HepG2 (cell line): ENCODE data around the gene HNRNPL. TPM values are rescaled to one million over a fixed set of nuclear protein-coding genes. Genes with fewer than 3 reads are reported as not detected.

ENCODE experiments used
- AKNA ChIP-seq: sonication (generic); formaldehyde crosslinking; IDR thresholded peaks from 2 replicates; pipeline ENCODE4 v1.4.0; 2020; ENCODE audit warnings: missing genetic modification reagents, borderline replicate concordance
- CENPT ChIP-seq: sonication (generic); formaldehyde crosslinking; IDR thresholded peaks from 2 replicates; pipeline ENCODE4 v1.8.0; 2022; ENCODE audit warnings: low read depth, mild to moderate bottlenecking, moderate library complexity, missing genetic modification reagents
- CREB1 ChIP-seq, 2 experiments: fragments of 450-650 bp in 1 of 2; IDR thresholded peaks; 2 replicates each; pipeline ENCODE4 v1.6.1; 2016 to 2017; ENCODE audit warnings: control low read depth in 1 of 2, mild to moderate bottlenecking in 1 of 2, missing compliant biosample characterization in 1 of 2, missing genetic modification characterization in 1 of 2
- E2F1 ChIP-seq: sonication (generic); formaldehyde crosslinking; IDR thresholded peaks from 2 replicates; pipeline ENCODE4 v1.5.0; 2020; ENCODE audit warnings: missing genetic modification reagents
- FOSL2 ChIP-seq: sonication (generic); formaldehyde crosslinking; IDR thresholded peaks from 2 replicates; pipeline ENCODE4 v1.4.0; 2020; ENCODE audit warnings: missing genetic modification reagents
- GPBP1L1 ChIP-seq: sonication (generic); formaldehyde crosslinking; IDR thresholded peaks from 2 replicates; pipeline ENCODE4 v1.5.0; 2020; ENCODE audit warnings: mild to moderate bottlenecking, missing genetic modification reagents
- MAF1 ChIP-seq: sonication (generic); formaldehyde crosslinking; IDR thresholded peaks from 2 replicates; pipeline ENCODE4 v1.5.0; 2020; ENCODE audit warnings: missing genetic modification reagents, borderline replicate concordance
- RELA ChIP-seq: sonication (generic); formaldehyde crosslinking; IDR thresholded peaks from 2 replicates; pipeline ENCODE4 v1.4.0; 2020; ENCODE audit warnings: missing genetic modification reagents
- REXO4 ChIP-seq: sonication (generic); formaldehyde crosslinking; IDR thresholded peaks from 2 replicates; pipeline ENCODE4 v1.8.0; 2022; ENCODE audit warnings: missing genetic modification reagents, mild to moderate bottlenecking, borderline replicate concordance
- ZBTB8A ChIP-seq: sonication (generic); formaldehyde crosslinking; IDR thresholded peaks from 2 replicates; pipeline ENCODE4 v1.4.0; 2020; ENCODE audit warnings: mild to moderate bottlenecking, low read depth, missing genetic modification reagents, borderline replicate concordance
- ZKSCAN5 ChIP-seq: sonication (generic); formaldehyde crosslinking; IDR thresholded peaks from 2 replicates; pipeline ENCODE4 v1.5.1; 2020; ENCODE audit warnings: mild to moderate bottlenecking, missing genetic modification reagents
- ZNF18 ChIP-seq: sonication (generic); formaldehyde crosslinking; IDR thresholded peaks from 2 replicates; pipeline ENCODE4 v1.8.0; 2022; ENCODE audit warnings: mild to moderate bottlenecking, missing genetic modification reagents; ENCODE audit not compliant: insufficient replicate concordance
- ZNF484 ChIP-seq: sonication (generic); formaldehyde crosslinking; IDR thresholded peaks from 2 replicates; pipeline ENCODE4 v1.5.1; 2020; ENCODE audit warnings: mild to moderate bottlenecking, low read depth, missing genetic modification reagents, borderline replicate concordance
- polyA plus RNA-seq, 8 experiments: library from polyadenylated mRNA; depleted of rRNA in 3 of 8; stranded (reverse) in 7 of 8; unstranded in 1 of 8; fragments of >200 nt; fragmentation: Illumina TruSeq in 4 of 8; extraction: Trizol in 4 of 8; gene quantifications; 2 replicates each; pipeline versions ENCODE4 v1.2.1 to v1.2.3, GENCODE V29; 2011 to 2016; ENCODE audit warnings: low read depth in 4 of 8, missing spikeins in 1 of 8, mixed read lengths in 1 of 8; ENCODE audit not compliant: insufficient read depth in 1 of 8
- total RNA-seq, 5 experiments: library from RNA; depleted of rRNA; stranded (reverse); fragments of >200 nt; fragmentation: Illumina TruSeq; extraction: Trizol; gene quantifications; 2 replicates each; pipeline ENCODE4 v1.2.3, GENCODE V29; 2016; ENCODE audit warnings: low read depth in 1 of 5
- TF ChIP-seq, protein P1 (sequence below): sonication (generic); formaldehyde crosslinking; IDR thresholded peaks from 2 replicates; pipeline ENCODE4 v1.4.0; 2020; ENCODE audit warnings: mild to moderate bottlenecking, missing genetic modification reagents
- TF ChIP-seq, protein P2 (sequence below): sonication (generic); formaldehyde crosslinking; IDR thresholded peaks from 2 replicates; pipeline ENCODE4 v1.4.0; 2020; ENCODE audit warnings: mild to moderate bottlenecking, missing genetic modification reagents

HNRNPL gene
- total and polyA plus RNA-seq, 2 of the 13 experiments (the other 11 are each of a cell fraction or from before 2014, with no cell fraction given) = 156 to 278 TPM

GRCh38 chr19:38850436-38850975 is 720 bp upstream of the HNRNPL start (continued):
- TF ChIP-seq, protein P1, sequence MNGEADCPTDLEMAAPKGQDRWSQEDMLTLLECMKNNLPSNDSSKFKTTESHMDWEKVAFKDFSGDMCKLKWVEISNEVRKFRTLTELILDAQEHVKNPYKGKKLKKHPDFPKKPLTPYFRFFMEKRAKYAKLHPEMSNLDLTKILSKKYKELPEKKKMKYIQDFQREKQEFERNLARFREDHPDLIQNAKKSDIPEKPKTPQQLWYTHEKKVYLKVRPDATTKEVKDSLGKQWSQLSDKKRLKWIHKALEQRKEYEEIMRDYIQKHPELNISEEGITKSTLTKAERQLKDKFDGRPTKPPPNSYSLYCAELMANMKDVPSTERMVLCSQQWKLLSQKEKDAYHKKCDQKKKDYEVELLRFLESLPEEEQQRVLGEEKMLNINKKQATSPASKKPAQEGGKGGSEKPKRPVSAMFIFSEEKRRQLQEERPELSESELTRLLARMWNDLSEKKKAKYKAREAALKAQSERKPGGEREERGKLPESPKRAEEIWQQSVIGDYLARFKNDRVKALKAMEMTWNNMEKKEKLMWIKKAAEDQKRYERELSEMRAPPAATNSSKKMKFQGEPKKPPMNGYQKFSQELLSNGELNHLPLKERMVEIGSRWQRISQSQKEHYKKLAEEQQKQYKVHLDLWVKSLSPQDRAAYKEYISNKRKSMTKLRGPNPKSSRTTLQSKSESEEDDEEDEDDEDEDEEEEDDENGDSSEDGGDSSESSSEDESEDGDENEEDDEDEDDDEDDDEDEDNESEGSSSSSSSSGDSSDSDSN (CRISPR knock-in tag) = no peak
- TF ChIP-seq ZNF484 (CRISPR knock-in tag) (no peak), CREB1 (IDR thresholded peaks at IDR 0.05) (no peak), CREB1 (CRISPR knock-in tag; IDR thresholded peaks at IDR 0.05) (peak; percentile 90; the same call in 1 of the 2 replicates), E2F1 (CRISPR knock-in tag) (0 out of 2 replicates have a peak, but pooled peaks have one; percentile 20), ZBTB8A (no peak), ZKSCAN5 (no peak), RELA (CRISPR knock-in tag) (no peak), AKNA (CRISPR knock-in tag) (no peak), GPBP1L1 (no peak), FOSL2 (no peak), CENPT (CRISPR knock-in tag) (no peak), MAF1 (CRISPR knock-in tag) (no peak), REXO4 (CRISPR knock-in tag) (no peak), ZNF18 (no peak)
- TF ChIP-seq, protein P2, sequence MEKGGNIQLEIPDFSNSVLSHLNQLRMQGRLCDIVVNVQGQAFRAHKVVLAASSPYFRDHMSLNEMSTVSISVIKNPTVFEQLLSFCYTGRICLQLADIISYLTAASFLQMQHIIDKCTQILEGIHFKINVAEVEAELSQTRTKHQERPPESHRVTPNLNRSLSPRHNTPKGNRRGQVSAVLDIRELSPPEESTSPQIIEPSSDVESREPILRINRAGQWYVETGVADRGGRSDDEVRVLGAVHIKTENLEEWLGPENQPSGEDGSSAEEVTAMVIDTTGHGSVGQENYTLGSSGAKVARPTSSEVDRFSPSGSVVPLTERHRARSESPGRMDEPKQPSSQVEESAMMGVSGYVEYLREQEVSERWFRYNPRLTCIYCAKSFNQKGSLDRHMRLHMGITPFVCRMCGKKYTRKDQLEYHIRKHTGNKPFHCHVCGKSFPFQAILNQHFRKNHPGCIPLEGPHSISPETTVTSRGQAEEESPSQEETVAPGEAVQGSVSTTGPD (CRISPR knock-in tag) = no peak
